Endothelial cell of hepatic sinusoid (primary cell): ENCODE measurements around the gene TXNDC5.
"Not testable (repeated sequence)": the region's sequence is repeated elsewhere in the genome, so short reads cannot be mapped to it uniquely, and the experiment has no call there.

ENCODE experiments used
- in situ Hi-C: cut with HindIII; loops from 2 replicates; pipeline ENCODE4 v1.10.0; 2017; ENCODE audit warnings: low sequenced_read_pairs

TXNDC5 gene

GRCh38 chr6:7897461-7898192 lies 13.0 kb downstream of the TXNDC5 start:
- in situ Hi-C loops = no loop called here

DNA sequence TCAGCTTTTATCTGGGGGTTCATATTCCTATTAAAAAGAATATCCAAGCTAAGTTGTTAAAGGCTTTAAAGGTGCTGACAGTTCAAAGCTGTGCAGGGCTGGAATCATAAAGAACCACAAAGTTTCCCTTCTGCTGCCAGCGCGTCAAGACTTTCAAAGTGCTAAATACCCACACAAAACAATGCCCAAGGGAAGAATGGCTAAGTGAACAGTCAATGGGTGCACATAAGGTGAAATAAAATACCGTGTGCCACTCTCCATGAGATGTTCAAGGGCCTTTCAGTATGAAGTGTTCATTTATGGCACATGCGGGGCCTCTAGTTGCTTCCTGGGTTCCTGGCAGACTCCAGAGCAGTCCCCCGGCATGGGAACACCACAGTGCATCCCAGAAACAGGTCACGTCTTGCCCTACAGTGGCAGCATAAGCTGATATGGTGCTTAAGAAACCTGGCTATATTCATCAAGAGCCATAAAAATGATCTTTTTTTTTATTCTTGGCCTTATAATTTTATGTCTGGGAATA lies 14.1 kb downstream of the TXNDC5 start:
- in situ Hi-C loops = no loop called here

GRCh38 chr6:7895125-7895423 lies 15.5 kb downstream of the TXNDC5 start:
- in situ Hi-C loops = no loop called here

DNA sequence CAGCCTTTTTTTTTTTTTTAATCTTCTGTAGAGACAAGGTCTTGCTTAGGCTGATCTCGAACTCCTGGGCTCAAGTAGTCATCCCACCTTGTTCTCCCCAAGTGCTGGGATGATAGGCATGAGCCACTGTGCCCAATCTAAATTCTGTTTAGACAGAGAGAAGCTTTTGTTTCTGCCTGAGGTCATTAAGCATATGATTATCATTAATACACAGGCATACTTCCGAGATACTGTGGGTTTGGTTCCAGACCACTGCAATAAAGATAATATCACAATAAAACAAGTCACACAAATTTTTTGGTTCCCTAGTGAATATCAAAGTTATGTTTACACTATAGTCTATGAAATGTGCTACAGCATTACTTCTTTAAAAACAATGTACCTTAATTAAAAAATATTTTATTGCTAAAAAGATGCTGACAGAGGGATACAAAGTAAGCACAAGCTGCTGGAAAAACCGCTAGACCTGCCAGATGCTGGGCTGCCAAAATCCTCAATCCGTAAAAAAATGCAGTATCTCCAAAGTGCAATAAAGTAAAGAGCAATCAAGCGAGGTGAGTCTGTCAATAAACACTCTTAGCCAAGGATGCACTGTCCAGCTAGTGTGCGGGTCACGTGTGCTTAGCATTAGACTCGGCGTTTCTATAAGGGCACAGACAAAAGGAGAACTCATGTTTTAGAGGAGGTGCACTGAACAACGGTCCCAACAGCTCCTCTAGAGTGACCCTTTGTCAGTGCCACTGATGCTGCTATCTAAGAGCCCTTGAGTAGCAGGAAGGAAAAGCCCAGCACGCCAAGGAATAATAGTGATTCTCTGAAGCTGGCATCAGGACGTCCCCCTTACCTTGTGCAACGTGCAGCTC lies 16.1 kb downstream of the TXNDC5 start:
- in situ Hi-C loops = no loop called here

DNA sequence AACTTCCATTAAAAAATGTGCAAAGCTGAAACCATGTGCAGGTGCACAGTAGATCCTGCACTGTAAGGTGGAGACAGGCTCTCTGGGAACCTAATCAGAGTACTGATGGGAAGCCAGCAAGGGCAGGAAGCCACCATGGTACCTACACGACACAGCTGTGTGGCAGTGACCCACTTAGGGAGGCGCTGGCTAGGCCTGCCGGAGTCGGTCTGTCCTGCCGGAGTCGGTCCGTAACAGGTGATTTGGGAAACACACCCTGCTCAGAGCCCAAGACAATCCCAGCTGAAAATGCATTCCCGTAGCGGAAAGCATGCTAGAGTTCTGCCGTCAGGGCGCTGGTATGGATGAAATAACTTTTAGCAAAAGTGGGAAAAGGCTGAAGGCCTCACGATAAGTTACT lies 17.2 kb downstream of the TXNDC5 start:
- in situ Hi-C loops = no loop called here

DNA sequence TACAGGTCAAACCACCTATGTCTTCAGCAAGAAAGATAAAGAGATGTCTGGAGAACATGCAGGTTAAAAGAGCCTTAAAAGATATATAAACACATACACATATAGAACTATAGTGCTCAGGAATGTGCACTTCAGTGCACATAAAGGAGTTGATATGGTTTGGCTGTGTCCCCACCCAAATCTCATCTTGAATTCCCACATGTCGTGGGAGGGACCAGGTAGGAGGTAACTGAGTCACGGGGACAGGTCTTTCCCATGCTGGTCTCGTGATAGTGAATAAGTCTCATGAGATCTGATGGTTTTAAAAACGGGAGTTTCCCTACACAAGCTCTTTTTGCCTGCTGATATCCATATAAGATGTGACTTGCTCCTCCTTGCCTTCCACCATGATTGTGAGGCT lies 18.2 kb downstream of the TXNDC5 start:
- in situ Hi-C loops = not testable (repeated sequence)

DNA sequence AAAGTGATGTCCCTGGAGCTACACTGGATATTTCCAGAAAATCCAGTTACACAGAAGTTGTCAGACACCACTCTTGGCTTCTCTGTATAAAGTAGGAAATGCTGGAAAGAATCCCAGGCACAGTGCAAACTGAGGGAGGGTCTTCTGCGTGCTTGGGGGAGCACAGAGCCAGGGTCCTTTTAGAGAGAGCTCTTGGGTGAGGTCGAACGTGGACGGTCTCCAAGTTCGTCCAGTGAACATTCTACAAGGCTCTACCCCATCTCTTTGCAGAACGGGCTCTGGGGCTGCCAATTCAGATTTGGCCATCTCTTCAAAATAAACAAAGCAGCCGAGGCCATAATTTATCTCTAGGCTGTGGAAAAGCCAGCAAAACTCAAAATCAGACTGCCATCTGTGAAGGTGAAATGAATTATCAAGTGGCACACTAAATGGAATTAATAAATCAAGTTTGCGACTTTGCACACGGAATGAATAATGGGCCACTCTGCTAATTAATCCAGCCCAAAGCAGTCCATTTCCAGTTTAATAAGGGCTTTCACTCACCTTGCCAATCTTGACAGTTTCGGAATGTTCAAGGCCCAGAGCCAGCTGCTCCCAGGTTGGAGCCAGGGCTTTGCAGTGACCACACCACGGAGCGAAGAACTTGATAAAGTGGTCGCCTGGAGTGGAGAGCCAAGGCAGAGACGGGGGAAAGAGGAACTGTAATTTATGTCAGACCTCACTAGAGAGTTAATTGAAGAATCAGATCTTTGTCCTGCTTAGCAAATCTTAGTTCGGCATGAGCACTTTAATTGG lies 19.3 kb downstream of the TXNDC5 start:
- in situ Hi-C loops = no loop called here

DNA sequence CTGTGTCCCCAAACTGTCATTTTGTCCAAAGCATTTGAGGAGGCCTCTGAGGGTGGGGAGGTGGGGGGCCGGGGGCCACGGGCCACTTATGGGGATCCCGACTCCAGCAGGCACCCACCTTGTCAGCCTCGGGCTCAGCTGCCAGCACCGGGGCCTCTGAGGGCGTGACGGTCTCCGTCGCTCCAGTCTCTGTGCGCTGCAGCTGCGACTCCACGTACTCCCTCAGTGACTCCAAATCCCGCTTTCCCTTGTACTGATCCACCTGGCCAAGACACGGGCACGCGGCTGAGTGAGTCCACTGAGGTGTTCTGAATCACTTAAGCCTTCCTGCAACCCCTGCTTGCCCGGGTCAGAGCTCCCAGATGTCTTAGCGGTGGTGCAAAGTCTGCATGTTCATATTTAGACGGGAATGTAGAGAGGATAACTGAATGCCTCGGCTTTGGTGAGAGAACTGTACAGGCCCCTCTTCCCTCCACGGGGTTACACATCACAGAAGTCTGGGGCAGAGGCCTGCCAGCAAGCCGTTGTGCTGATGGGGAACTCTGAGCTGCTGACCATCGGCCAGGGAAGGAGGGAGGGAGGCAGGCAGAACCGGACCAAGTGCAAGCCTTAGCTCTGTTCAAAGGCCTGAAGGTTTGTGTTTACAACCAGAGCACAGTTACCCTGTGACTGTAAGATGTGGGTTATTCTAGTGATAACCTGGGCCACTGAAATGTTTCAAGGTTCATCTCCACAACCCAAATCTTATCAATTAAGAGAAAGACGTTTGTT lies 21.8 kb downstream of the TXNDC5 start:
- in situ Hi-C loops = no loop called here

GRCh38 chr6:7887278-7887991 lies 23.2 kb downstream of the TXNDC5 start:
- in situ Hi-C loops = no loop called here

GRCh38 chr6:7886132-7886531 lies 24.5 kb downstream of the TXNDC5 start:
- in situ Hi-C loops = no loop called here

GRCh38 chr6:7883381-7883780 lies 27.2 kb downstream of the TXNDC5 start:
- in situ Hi-C loops = no loop called here

- in situ Hi-C loops = no loop called here
Measured at GRCh38 chr6:7882505-7883257, 27.9 kb downstream of the TXNDC5 start.

- in situ Hi-C loops = no loop called here
Measured at GRCh38 chr6:7881765-7882500, 28.7 kb downstream of the TXNDC5 start.

- in situ Hi-C loops = no loop called here
Measured at GRCh38 chr6:7880718-7881107, 29.9 kb downstream of the TXNDC5 start.

DNA sequence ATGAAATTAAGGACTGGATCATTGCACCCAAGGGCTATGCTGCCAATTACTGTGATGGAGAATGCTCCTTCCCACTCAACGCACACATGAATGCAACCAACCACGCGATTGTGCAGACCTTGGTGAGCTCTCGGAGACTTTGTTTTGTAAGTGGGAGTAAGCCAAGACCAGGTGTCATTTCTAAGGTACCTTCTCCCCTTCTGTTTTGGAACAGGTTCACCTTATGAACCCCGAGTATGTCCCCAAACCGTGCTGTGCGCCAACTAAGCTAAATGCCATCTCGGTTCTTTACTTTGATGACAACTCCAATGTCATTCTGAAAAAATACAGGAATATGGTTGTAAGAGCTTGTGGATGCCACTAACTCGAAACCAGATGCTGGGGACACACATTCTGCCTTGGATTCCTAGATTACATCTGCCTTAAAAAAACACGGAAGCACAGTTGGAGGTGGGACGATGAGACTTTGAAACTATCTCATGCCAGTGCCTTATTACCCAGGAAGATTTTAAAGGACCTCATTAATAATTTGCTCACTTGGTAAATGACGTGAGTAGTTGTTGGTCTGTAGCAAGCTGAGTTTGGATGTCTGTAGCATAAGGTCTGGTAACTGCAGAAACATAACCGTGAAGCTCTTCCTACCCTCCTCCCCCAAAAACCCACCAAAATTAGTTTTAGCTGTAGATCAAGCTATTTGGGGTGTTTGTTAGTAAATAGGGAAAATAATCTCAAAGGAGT lies 30.4 kb downstream of the TXNDC5 start:
- in situ Hi-C loops = no loop called here

GRCh38 chr6:7879579-7879978 lies 31.0 kb downstream of the TXNDC5 start:
- in situ Hi-C loops = no loop called here

GRCh38 chr6:7879043-7879442 lies 31.5 kb downstream of the TXNDC5 start:
- in situ Hi-C loops = no loop called here

- in situ Hi-C loops = no loop called here
Measured at GRCh38 chr6:7878401-7878964, 32.1 kb downstream of the TXNDC5 start.
